Uterus (tissue), 2 donors: ENCODE results near the gene UNC79.

Experiments used
- POLR2A ChIP-seq, 2 donors: fragments of 450-650 bp; IDR thresholded peaks; one replicate each; pipeline ENCODE4 v1.6.1; 2016; ENCODE audit warnings: antibody characterized with exemption in 2 of 2, mild to moderate bottlenecking in 1 of 2, moderate library complexity in 1 of 2
- TF ChIP-seq, protein P1 (sequence below), 4 experiments: fragments of 200-600 bp in 2 of 4; fragments of 450-650 bp in 2 of 4; sonication (generic) in 2 of 4; IDR thresholded peaks; one replicate each; pipeline ENCODE4 v1.5.1; 2016 to 2019; ENCODE audit warnings: antibody characterized with exemption in 4 of 4, mild to moderate bottlenecking in 2 of 4, moderate library complexity in 1 of 4

GRCh38 chr14:93728651-93729016 is 297.9 kb downstream of the UNC79 start:
- TF ChIP-seq, protein P1, sequence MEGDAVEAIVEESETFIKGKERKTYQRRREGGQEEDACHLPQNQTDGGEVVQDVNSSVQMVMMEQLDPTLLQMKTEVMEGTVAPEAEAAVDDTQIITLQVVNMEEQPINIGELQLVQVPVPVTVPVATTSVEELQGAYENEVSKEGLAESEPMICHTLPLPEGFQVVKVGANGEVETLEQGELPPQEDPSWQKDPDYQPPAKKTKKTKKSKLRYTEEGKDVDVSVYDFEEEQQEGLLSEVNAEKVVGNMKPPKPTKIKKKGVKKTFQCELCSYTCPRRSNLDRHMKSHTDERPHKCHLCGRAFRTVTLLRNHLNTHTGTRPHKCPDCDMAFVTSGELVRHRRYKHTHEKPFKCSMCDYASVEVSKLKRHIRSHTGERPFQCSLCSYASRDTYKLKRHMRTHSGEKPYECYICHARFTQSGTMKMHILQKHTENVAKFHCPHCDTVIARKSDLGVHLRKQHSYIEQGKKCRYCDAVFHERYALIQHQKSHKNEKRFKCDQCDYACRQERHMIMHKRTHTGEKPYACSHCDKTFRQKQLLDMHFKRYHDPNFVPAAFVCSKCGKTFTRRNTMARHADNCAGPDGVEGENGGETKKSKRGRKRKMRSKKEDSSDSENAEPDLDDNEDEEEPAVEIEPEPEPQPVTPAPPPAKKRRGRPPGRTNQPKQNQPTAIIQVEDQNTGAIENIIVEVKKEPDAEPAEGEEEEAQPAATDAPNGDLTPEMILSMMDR (IDR thresholded peaks at IDR 0.05): no peak
- no peak for TF ChIP-seq POLR2A (IDR thresholded peaks at IDR 0.05)
